GM19463 (cell line): ENCODE results near the gene PLOD1.
"Not testable (repeated sequence)": the region's sequence is repeated elsewhere in the genome, so short reads cannot be mapped to it uniquely, and the experiment has no call there.

Experiments used
- ATAC-seq: cut with Tn5 transposase; IDR thresholded peaks from one replicate; pipeline ENCODE4 v1.9.1; 2021; ENCODE audit warnings: mild to moderate bottlenecking, moderate library complexity; ENCODE audit not compliant: unreplicated experiment

The PLOD1 gene

GRCh38 chr1:12003762-12004161, 69.2 kb downstream of the PLOD1 start:
- ATAC-seq: no peak

DNA sequence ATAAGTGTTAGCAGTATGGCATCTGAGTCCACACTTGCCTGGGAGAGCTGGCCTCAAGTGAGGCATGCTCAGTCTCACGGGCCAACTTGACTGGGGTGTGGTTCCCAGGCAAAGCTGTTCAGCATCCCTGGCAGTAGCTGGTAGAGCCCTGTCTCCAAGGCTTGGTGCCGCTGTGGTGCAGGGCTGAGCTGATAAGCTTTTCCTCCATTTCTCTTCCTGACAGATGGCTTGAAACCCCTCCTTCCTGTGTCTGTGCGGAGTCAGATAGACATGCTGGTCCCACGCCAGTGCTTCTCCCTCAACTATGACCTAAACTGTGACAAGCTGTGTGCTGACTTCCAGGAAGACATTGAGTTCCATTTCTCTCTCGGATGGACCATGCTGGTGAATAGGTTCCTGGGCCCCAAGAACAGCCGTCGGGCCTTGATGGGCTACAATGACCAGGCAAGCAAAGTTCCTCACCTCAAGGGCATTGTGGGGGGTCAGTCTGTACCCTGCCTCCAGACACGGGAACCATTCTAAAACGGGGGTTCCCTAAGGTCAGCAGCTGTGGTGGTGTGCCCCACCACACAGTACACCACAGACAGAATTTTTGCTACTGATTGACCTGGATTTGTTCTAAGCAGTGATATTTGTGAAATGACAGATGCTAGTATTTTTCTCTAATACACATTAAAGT, 71.1 kb downstream of the PLOD1 start:
- ATAC-seq: no peak

DNA sequence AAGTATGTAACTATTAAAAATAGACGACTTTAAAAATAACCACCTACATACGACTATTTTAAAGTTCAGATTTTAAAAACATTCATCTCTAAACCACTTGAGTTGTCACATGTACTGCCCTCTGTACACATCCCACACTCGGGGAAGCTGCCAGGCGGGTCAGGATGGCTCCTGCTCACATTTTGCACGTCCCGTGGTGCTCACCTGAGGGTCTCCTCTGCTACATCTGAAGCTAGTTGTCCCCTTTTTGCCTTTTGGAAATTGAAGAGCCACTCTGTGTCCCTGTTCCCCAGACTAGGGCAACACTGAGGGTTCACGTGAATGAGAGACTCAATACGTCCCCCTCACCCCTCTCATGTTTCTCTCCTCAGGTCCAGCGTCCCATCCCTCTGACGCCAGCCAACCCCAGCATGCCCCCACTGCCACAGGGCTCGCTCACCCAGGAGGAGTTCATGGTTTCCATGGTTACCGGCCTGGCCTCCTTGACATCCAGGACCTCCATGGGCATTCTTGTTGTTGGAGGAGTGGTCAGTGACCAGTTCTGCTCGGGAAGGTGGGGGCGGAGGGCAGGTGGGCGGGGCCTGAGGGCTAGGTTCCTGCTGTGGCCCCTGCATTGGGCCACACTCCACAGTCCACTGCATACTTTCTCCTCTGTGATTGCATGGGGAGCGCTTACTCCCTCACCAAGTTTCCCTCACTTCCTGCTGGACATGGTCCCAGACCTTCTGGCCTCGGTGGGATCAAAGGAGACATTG, 71.8 kb downstream of the PLOD1 start:
- ATAC-seq: no peak

- no peak for ATAC-seq
Measured at GRCh38 chr1:12007204-12007603, 72.7 kb downstream of the PLOD1 start.

DNA sequence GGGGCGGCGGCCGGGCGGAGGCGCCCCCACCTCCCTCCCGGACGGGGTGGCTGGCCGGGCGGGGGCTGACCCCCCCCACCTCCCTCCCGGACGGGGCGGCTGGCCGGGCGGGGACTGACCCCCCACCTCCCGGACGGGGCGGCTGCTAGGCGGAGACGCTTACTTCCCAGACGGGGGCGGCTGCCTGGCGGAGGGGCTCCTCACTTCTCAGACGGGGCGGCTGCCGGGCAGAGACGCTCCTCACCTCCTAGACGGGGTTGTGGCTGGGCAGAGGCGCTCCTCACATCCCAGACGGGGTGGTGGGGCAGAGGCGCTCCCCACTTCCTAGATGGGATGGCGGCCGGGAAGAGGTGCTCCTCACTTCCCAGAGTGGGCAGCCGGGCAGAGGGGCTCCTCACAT, 73.8 kb downstream of the PLOD1 start:
- not testable (repeated sequence) for ATAC-seq

- ATAC-seq: no peak
Measured at GRCh38 chr1:12009318-12009947, 74.9 kb downstream of the PLOD1 start.

DNA sequence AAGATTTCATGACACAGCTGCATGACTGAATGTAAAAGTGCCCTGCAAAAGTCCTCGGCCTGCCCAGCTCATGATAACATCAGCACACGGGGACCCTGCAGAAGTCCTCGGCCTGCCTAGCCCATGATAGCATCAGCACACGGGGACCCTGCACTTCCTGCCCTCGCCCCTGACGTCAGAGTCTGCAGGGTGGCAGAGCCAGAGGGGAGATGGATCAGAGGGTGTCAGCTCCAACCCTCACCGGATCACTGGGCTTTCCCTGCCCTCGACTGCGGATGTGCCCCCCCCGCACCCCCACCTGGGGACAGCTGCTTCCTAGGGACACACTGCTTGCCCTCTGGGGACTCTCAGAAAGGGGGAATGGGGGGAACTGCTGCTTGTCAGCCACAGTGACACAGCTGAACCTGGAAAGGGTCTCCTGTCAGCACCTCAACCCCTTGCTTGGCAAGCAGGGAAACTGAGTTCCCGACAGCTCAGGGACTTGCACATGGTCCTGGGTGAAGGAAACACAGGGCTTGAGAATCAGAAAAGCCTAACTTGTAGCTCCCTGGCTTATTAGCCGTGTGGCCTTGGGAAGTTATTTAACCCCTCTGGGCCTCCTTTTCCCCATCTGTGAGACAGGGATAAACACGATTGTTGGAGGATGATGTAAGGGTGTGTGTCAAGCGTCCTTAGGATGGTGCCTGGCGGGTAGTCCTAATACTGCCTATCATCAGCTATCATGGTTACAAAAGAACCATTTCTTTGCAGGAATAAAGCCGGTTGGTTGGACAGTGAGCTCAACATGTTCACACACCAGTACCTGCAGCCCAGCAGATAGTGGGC, 76.4 kb downstream of the PLOD1 start:
- no peak for ATAC-seq

DNA sequence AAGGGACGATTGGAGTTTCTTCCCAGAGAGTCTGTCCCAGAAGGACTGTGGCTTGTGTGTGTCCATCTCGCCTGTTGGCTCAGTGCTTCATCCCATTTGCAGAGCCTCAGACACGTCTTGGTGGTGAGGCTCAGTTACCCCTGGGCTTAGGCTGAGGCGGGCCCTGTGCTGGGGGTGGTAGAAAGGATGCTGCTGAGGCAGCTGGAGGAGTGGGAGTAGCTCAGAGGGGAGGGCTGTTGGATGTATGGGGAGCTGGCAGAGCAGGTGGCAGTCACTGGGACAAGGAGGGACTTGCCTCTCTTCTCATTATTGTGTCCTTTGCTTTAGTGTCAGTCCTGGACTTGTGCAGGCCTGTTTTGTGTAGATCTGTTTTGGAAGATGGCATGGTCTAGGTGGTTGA, 77.5 kb downstream of the PLOD1 start:
- no peak for ATAC-seq

DNA sequence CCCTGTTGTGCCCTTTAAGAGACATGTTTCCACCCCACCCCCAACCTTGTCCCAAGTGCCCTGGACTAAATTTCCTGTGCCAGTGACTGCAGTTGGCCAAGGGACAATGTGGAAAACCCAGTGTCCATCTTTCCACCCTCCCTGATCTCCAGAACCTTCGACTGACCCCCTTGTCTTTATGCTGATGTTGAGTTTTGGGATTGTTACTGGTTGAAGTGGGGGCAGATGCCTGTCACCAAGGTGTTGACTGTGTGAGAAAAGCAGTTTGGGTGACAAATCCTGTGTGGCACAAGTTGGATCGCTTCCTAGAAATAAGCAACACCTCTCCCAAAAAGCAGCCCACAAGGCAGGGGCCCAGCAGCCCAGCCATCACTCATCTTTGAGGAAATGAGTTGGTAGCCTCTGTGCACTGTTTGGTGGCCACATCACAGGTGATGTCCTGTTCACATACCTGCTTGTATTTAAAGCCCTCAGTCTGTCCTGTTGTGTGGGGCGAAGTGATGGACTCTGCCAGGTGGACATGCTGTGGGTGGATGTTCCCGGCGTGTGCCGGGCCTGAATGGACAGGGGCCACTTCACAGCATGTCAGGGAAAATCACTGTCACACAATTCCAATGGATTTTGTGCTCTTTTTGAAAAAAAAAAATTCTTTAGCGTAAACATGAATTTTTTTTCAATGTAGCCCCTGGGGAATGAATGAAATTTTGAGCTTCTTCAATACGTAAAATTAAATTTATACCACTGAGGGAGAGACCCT, 78.2 kb downstream of the PLOD1 start:
- no peak for ATAC-seq

DNA sequence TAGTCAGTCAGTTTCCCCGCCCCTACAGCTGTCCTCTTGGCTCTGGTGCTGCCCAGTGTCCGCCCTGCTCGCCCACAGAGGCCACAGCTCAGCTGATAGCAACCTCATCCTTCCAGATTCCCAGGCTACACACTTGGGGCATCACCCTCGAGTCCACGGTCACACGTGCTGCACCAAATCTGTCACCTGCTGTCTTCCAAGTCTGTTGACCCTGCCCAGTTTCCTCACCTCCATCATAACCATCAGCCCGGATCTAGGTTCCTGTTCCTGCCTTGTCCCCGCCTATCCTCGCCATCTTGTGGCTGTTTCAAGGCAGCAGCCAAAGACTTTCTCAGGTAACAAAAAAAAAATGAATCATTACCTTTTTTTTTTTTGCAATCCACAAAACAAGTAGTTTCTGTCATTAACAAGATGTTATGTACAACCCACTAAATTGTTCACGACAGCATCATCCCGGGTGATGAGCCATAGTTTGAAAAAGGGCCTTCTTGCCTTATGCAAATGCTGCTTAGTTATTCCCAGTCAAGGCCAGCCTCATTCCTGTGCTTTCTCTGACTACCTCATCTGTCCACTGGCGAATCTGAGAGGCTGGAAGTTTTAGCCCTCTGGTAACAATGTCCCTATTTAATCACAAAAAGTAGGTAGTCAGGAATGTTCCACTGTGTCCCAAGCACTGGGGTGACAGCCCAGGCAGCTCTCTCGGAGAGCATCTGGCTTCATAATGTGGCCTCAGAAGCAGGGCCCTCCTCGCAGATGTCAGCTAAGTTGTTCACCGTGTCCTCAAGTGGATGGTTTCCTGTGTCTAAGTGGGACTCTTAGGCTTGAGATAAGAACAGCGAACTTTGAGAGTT, 79.8 kb downstream of the PLOD1 start:
- ATAC-seq: no peak

DNA sequence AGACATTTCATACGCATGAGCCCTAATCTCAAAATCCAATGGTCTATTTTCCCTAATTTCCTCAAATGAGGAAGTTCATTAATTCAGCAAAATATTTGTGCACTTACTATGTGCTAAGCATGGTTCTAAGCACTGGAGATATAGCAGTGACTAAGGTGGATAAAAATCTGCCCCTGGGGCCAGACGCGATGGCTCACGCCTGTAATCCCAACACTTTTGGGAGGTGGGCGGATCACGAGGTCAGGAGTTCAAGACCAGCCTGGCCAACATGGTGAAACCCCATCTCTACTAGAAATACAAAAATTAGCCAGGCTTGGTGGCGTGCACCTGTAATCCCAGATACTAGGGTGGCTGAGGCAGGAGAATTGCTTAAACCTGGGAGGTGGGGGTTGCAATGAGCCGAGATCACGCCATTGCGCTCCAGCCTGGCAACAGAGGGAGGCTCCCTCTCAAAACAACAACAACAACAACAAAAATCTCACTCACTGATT, 80.5 kb downstream of the PLOD1 start:
- no peak for ATAC-seq

GRCh38 chr1:12015499-12015898, 81.0 kb downstream of the PLOD1 start:
- no peak for ATAC-seq

DNA sequence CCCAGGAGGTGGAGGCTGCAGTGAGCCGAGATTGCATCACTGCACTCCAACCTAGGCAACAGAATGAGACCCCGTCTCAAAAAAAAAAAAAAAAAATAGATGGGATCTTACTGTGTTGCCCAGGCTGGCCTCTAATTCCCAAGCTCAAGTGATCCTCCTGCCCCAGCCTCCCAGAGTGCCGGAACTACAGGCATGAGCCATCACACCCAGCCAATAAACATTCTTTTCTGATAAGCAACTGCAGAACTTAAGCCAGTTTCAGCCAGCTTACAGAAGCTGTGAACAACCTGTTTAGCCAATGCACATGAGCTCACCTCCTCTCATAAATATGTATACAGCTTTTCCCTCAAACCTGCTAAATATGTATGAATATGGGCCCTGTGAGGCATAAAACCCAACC, 81.7 kb downstream of the PLOD1 start:
- no peak for ATAC-seq

DNA sequence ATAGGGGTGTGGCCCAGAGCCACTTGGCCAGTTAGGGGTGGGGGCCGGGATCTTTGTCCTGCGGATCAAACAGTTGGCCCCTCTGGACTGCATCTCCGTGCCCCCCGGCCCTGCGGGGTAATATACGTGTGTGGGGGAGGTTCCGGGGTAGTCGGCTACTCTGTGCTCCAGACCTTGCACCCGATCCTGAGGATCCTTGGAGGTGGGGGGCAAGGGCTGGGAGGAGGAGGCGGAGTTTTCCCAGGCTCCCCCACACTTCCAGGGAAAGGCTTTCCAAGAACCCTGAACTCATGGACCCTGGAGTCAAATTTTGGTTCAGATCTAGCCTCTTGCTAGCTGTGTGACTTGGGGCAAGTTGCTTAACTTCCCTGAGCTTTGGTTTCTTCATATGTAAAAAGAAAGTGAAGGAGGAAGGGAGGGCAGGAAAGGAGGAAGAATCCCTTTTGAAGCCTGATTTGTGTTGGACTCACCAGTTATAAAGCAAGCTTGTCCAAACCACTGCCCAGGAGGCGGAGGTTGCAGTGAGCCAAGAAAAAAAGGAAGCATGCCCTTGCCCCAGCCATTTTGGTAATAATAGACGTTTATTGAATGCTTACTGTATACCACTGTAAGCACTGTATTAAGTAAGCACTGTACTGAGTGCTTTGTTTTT, 85.5 kb downstream of the PLOD1 start:
- ATAC-seq: no peak

- no peak for ATAC-seq
Measured at GRCh38 chr1:12021616-12022015, 87.1 kb downstream of the PLOD1 start.

GRCh38 chr1:12022036-12022435, 87.5 kb downstream of the PLOD1 start:
- ATAC-seq: no peak
